Liver (tissue), 9 donors: ENCODE measurements around the gene SLC22A3. TPM values are rescaled to one million over a fixed set of nuclear protein-coding genes. Genes with fewer than 3 reads are reported as not detected.

Experiments
- DNase-seq: peaks from one replicate; pipeline ENCODE4 v3.0.0-alpha.2; 2017; ENCODE audit warnings: low spot score
- H3K27ac ChIP-seq, 2 donors: one replicate each; pipeline ENCODE4 v1.7.0; 2013; ENCODE audit warnings: inconsistent platforms in 2 of 2, low read length in 2 of 2, control low read depth in 1 of 2, low read depth in 1 of 2, mild to moderate bottlenecking in 1 of 2
- H3K27me3 ChIP-seq, 4 donors: one replicate each; pipeline versions ENCODE4 v1.6.1 to v1.7.0; 2013; ENCODE audit warnings: low read length in 3 of 4, inconsistent platforms in 1 of 4, mild to moderate bottlenecking in 1 of 4, moderate library complexity in 1 of 4; ENCODE audit not compliant: control insufficient read depth in 4 of 4, insufficient read depth in 4 of 4
- H3K36me3 ChIP-seq, 4 donors: one replicate each; pipeline versions ENCODE4 v1.6.1 to v1.7.0; 2013; ENCODE audit warnings: low read length in 3 of 4, mild to moderate bottlenecking in 3 of 4, low read depth in 1 of 4, moderate library complexity in 1 of 4; ENCODE audit not compliant: control insufficient read depth in 4 of 4, insufficient read depth in 3 of 4
- H3K4me1 ChIP-seq, 4 donors: one replicate each; pipeline versions ENCODE4 v1.6.1 to v1.7.0; 2013; ENCODE audit warnings: low read length in 3 of 4, mild to moderate bottlenecking in 3 of 4, moderate library complexity in 1 of 4; ENCODE audit not compliant: control insufficient read depth in 4 of 4, insufficient read depth in 4 of 4
- H3K4me3 ChIP-seq, 3 donors: one replicate each; pipeline versions ENCODE4 v1.6.1 to v1.7.0; 2013; ENCODE audit warnings: low read length in 3 of 3, control low read depth in 1 of 3, low read depth in 1 of 3, mild to moderate bottlenecking in 1 of 3
- H3K9ac ChIP-seq, 2 donors: one replicate each; pipeline ENCODE4 v1.7.0; 2013; ENCODE audit warnings: low read length in 2 of 2, mild to moderate bottlenecking in 2 of 2, moderate library complexity in 2 of 2, control low read depth in 1 of 2, low read depth in 1 of 2
- H3K9me3 ChIP-seq, 4 donors: one replicate each; pipeline versions ENCODE4 v1.6.1 to v1.7.0; 2013; ENCODE audit warnings: low read length in 3 of 4; ENCODE audit not compliant: control insufficient read depth in 4 of 4
- EGR1 ChIP-seq, 2 donors: IDR thresholded peaks; 2 replicates each; pipeline ENCODE4 v1.6.1; 2016 to 2018; ENCODE audit warnings: antibody characterized with exemption in 2 of 2, low read depth in 2 of 2
- FOXA2 ChIP-seq: IDR thresholded peaks from 2 replicates; pipeline ENCODE4 v1.6.1; 2016; ENCODE audit warnings: antibody characterized with exemption
- GABPA ChIP-seq, 2 donors: IDR thresholded peaks in 1 of 2; conservative IDR thresholded peaks in 1 of 2; 2 replicates each; pipeline ENCODE4 v1.6.1; 2016; ENCODE audit warnings: antibody characterized with exemption in 2 of 2, mild to moderate bottlenecking in 1 of 2, moderate library complexity in 1 of 2
- HNF4A ChIP-seq, 2 donors: conservative IDR thresholded peaks; 2 replicates each; pipeline ENCODE4 v1.6.1; 2016; ENCODE audit warnings: antibody characterized with exemption in 2 of 2, mild to moderate bottlenecking in 2 of 2
- HNF4G ChIP-seq: IDR thresholded peaks from 2 replicates; pipeline ENCODE4 v1.6.1; 2016; ENCODE audit warnings: antibody characterized with exemption
- JUND ChIP-seq, 2 donors: IDR thresholded peaks; 2 replicates each; pipeline ENCODE4 v1.6.1; 2016; ENCODE audit warnings: antibody characterized with exemption in 2 of 2
- NR2F2 ChIP-seq: IDR thresholded peaks from 2 replicates; pipeline ENCODE4 v1.6.1; 2016; ENCODE audit warnings: antibody characterized with exemption
- RAD21 ChIP-seq, 2 donors: IDR thresholded peaks; 2 replicates each; pipeline ENCODE4 v1.6.1; 2016; ENCODE audit warnings: antibody characterized with exemption in 2 of 2, mild to moderate bottlenecking in 2 of 2
- RXRA ChIP-seq, 2 donors: IDR thresholded peaks; 2 replicates each; pipeline ENCODE4 v1.6.1; 2017 to 2018; ENCODE audit warnings: antibody characterized with exemption in 2 of 2, mild to moderate bottlenecking in 1 of 2
- SP1 ChIP-seq: IDR thresholded peaks from 2 replicates; pipeline ENCODE4 v1.6.1; 2018; ENCODE audit warnings: antibody characterized with exemption, mild to moderate bottlenecking
- TAF1 ChIP-seq: conservative IDR thresholded peaks from 2 replicates; pipeline ENCODE4 v1.6.1; 2016; ENCODE audit warnings: antibody characterized with exemption, mild to moderate bottlenecking
- YY1 ChIP-seq: IDR thresholded peaks from 2 replicates; pipeline ENCODE4 v1.6.1; 2016; ENCODE audit warnings: antibody characterized with exemption, mild to moderate bottlenecking
- WGBS: extraction: QIAGEN DNeasy Blood & Tissue Kit; methylation state at CpG from one replicate; pipeline ENCODE4 v1.1.7; 2013; 5-methylcytosine and 5-hydroxymethylcytosine counted together
- polyA plus RNA-seq, 2 donors: library from polyadenylated mRNA; stranded (reverse) in 1 of 2; unstranded in 1 of 2; fragments of 200-250 nt in 1 of 2; fragments of >200 nt in 1 of 2; fragmentation: Nextera tagmentation in 1 of 2; extraction: Ambion mirVana in 1 of 2; gene quantifications; one replicate each; pipeline versions ENCODE4 v1.2.1 to v1.2.3, GENCODE V29; 2013 to 2015
- total RNA-seq, 2 donors: library from RNA; depleted of rRNA; stranded (reverse); fragments of >200 nt; gene quantifications; one replicate each; pipeline ENCODE4 v1.2.3, GENCODE V29; 2014
- TF ChIP-seq, protein P1 (sequence below): fragments of 150-350 bp; IDR thresholded peaks from 2 replicates; pipeline ENCODE4 v1.5.1; 2017; ENCODE audit warnings: improper control_type of control experiment, low read depth, low read length; ENCODE audit not compliant: missing input control
- TF ChIP-seq, protein P2 (sequence below): IDR thresholded peaks from 2 replicates; pipeline ENCODE4 v1.6.1; 2016; ENCODE audit warnings: antibody characterized with exemption
- TF ChIP-seq, protein P3 (sequence below): IDR thresholded peaks from 2 replicates; pipeline ENCODE4 v1.6.1; 2016; ENCODE audit warnings: antibody characterized with exemption
- TF ChIP-seq, protein P4 (sequence below): IDR thresholded peaks from 2 replicates; pipeline ENCODE4 v1.6.1; 2016; ENCODE audit warnings: antibody characterized with exemption, mild to moderate bottlenecking
- TF ChIP-seq, protein P5 (sequence below): IDR thresholded peaks from 2 replicates; pipeline ENCODE4 v1.6.1; 2016; ENCODE audit warnings: antibody characterized with exemption
- donor health status: healthy.
- donor health status: healthy.
- donor health status: healthy.
- donor health status: healthy.
- donor health status: healthy.

Gene SLC22A3
- total and polyA plus RNA-seq, 4 donors: 7.6 to 40.9 (median 19.4) TPM

DNA sequence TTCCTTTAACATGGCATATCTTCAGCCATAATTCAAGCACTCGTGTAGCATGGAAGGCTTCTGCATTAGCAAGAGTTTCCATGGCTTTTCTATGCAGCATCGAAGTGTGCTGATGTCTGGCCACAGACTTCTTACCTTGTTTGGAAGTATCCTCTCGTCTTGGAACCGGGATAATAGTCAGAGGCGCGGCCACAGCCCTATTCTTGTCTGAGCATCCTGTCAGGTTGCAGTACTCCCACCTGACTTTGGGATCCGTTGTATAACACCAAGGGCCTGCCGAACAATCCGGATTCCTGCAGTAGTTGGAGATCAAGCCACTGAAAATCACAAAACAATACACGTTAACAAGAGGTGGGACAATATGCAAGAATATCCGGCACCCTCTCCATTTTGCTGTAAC lies 138.9 kb downstream of the SLC22A3 start:
- DNase-seq: no peak
- Histone ChIP-seq H3K27ac (no peak overlapping the region), H3K4me3 (no peak overlapping the region), H3K4me1 (no peaks in the 10 kb centered on the region), H3K27me3 (no peaks in the 10 kb centered on the region), H3K9ac (no peak overlapping the region), H3K9me3 (no peaks in the 10 kb centered on the region), H3K36me3 (peaks cover 8 to 83% (median 77%) of the 10 kb centered on the region in 4 donors)
- WGBS: 95% methylated on average over 11 of the region's 11 CpGs
- TF ChIP-seq RXRA (IDR thresholded peaks at IDR 0.05) (no peak), HNF4A (conservative IDR thresholded peaks at IDR 0.05) (no peak), EGR1 (IDR thresholded peaks at IDR 0.05; ENCODE audit: low read depth in 2 of 2) (no peak), GABPA (IDR thresholded peaks at IDR 0.05 in 1 of 2, conservative IDR thresholded peaks at IDR 0.05 in 1 of 2) (no peak), TAF1 (no peak), YY1 (no peak), SP1 (no peak), FOXA2 (no peak), RAD21 (IDR thresholded peaks at IDR 0.05) (no peak), HNF4G (no peak)
- TF ChIP-seq, protein P1, sequence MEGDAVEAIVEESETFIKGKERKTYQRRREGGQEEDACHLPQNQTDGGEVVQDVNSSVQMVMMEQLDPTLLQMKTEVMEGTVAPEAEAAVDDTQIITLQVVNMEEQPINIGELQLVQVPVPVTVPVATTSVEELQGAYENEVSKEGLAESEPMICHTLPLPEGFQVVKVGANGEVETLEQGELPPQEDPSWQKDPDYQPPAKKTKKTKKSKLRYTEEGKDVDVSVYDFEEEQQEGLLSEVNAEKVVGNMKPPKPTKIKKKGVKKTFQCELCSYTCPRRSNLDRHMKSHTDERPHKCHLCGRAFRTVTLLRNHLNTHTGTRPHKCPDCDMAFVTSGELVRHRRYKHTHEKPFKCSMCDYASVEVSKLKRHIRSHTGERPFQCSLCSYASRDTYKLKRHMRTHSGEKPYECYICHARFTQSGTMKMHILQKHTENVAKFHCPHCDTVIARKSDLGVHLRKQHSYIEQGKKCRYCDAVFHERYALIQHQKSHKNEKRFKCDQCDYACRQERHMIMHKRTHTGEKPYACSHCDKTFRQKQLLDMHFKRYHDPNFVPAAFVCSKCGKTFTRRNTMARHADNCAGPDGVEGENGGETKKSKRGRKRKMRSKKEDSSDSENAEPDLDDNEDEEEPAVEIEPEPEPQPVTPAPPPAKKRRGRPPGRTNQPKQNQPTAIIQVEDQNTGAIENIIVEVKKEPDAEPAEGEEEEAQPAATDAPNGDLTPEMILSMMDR: no peak
- TF ChIP-seq, protein P2, sequence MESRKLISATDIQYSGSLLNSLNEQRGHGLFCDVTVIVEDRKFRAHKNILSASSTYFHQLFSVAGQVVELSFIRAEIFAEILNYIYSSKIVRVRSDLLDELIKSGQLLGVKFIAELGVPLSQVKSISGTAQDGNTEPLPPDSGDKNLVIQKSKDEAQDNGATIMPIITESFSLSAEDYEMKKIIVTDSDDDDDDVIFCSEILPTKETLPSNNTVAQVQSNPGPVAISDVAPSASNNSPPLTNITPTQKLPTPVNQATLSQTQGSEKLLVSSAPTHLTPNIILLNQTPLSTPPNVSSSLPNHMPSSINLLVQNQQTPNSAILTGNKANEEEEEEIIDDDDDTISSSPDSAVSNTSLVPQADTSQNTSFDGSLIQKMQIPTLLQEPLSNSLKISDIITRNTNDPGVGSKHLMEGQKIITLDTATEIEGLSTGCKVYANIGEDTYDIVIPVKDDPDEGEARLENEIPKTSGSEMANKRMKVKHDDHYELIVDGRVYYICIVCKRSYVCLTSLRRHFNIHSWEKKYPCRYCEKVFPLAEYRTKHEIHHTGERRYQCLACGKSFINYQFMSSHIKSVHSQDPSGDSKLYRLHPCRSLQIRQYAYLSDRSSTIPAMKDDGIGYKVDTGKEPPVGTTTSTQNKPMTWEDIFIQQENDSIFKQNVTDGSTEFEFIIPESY: no peak
- TF ChIP-seq, protein P3, sequence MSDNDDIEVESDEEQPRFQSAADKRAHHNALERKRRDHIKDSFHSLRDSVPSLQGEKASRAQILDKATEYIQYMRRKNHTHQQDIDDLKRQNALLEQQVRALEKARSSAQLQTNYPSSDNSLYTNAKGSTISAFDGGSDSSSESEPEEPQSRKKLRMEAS: no peak
- TF ChIP-seq, protein P4, sequence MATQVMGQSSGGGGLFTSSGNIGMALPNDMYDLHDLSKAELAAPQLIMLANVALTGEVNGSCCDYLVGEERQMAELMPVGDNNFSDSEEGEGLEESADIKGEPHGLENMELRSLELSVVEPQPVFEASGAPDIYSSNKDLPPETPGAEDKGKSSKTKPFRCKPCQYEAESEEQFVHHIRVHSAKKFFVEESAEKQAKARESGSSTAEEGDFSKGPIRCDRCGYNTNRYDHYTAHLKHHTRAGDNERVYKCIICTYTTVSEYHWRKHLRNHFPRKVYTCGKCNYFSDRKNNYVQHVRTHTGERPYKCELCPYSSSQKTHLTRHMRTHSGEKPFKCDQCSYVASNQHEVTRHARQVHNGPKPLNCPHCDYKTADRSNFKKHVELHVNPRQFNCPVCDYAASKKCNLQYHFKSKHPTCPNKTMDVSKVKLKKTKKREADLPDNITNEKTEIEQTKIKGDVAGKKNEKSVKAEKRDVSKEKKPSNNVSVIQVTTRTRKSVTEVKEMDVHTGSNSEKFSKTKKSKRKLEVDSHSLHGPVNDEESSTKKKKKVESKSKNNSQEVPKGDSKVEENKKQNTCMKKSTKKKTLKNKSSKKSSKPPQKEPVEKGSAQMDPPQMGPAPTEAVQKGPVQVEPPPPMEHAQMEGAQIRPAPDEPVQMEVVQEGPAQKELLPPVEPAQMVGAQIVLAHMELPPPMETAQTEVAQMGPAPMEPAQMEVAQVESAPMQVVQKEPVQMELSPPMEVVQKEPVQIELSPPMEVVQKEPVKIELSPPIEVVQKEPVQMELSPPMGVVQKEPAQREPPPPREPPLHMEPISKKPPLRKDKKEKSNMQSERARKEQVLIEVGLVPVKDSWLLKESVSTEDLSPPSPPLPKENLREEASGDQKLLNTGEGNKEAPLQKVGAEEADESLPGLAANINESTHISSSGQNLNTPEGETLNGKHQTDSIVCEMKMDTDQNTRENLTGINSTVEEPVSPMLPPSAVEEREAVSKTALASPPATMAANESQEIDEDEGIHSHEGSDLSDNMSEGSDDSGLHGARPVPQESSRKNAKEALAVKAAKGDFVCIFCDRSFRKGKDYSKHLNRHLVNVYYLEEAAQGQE: no peak
- TF ChIP-seq, protein P5, sequence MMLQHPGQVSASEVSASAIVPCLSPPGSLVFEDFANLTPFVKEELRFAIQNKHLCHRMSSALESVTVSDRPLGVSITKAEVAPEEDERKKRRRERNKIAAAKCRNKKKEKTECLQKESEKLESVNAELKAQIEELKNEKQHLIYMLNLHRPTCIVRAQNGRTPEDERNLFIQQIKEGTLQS: no peak

DNA sequence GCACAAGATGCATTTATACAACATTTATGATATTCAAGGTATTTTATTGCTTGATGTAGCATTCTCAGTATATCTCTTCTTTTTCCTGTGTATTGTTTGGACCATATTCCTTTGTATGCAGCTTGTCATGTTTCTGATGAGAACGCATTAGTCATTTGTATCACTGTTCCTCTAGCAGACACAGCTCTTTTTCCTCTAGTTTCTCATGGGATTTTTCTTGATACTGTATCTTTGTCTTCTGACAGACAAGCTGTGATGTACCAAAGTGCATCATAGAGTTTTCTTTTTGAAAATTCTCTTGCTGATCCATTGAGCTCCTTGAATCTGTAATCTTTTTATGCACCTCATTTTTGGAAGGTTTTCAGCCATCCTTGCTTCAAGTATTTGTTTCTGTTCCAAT lies 140.9 kb downstream of the SLC22A3 start:
- 92% methylated on average over 1 of the region's 1 CpG for WGBS
- H3K36me3 ChIP-seq: peaks cover 8 to 72% (median 66%) of the 10 kb centered on the region in 4 donors
- H3K9me3 ChIP-seq: no peaks in the 10 kb centered on the region
- no peak for DNase-seq
- H3K4me1 ChIP-seq: no peaks in the 10 kb centered on the region
- H3K9ac ChIP-seq: no peak overlapping the region
- no peaks in the 10 kb centered on the region for H3K27me3 ChIP-seq
- H3K4me3 ChIP-seq: no peak overlapping the region
- TF ChIP-seq YY1: no peak
- no peak for TF ChIP-seq TAF1
- TF ChIP-seq HNF4G: no peak
- no peak for TF ChIP-seq EGR1 (IDR thresholded peaks at IDR 0.05; ENCODE audit: low read depth in 2 of 2)
- TF ChIP-seq, protein P5: no peak
- TF ChIP-seq RAD21 (IDR thresholded peaks at IDR 0.05): no peak
- no peak for TF ChIP-seq NR2F2
- TF ChIP-seq, protein P3: no peak
- TF ChIP-seq JUND (IDR thresholded peaks at IDR 0.05): no peak
- TF ChIP-seq, protein P1: no peak
- no peak overlapping the region for H3K27ac ChIP-seq
